ENCODE data around the gene RNF208.

RNF208 gene

GRCh38 chr9:137173796-137174664, 48.0 kb downstream of the RNF208 start:
- H3K27me3 ChIP-seq (ENCODE audit: control insufficient read depth in 1 of 2, insufficient read depth in 1 of 2, low read length in 2 of 2), result peaks cover 39 to 59% of the 10 kb centered on the region in 2 experiments
- peaks cover 15% of the 10 kb centered on the region for H3K4me1 ChIP-seq (ENCODE audit: control insufficient read depth, insufficient read depth, low read depth, low read length)
- H2AK5ac ChIP-seq (ENCODE audit: low read length, severe bottlenecking), result no peak overlapping the region
- no peak overlapping the region for H2BK12ac ChIP-seq (ENCODE audit: low read length in 2 of 2)
- no peak overlapping the region for H3K4me3 ChIP-seq (ENCODE audit: insufficient read depth in 1 of 2, low read depth in 1 of 2, low read length in 2 of 2)
- H3K4ac ChIP-seq (ENCODE audit: low read depth in 1 of 2, low read length in 2 of 2), result no peak overlapping the region
- no peak overlapping the region for H3K9ac ChIP-seq (ENCODE audit: low read length)
- no peak overlapping the region for H4K91ac ChIP-seq (ENCODE audit: low read length)
- H2BK120ac ChIP-seq (ENCODE audit: low read depth, low read length), result no peak overlapping the region
- no peak overlapping the region for H2AFZ ChIP-seq (ENCODE audit: low read depth, low read length)
- H3K18ac ChIP-seq (ENCODE audit: low read depth in 1 of 2, low read length in 2 of 2), result no peak overlapping the region
- H3K27ac ChIP-seq (ENCODE audit: low read length, poor library complexity, severe bottlenecking), result no peak overlapping the region
- H2BK15ac ChIP-seq (ENCODE audit: low read depth, poor library complexity, severe bottlenecking), result no peak overlapping the region
- no peaks in the 10 kb centered on the region for H3K79me1 ChIP-seq (replicated peaks; ENCODE audit: low read length, poor library complexity, severe bottlenecking)
- no peak for DNase-seq
- no peak overlapping the region for H2BK5ac ChIP-seq (ENCODE audit: low read depth, low read length, poor library complexity, severe bottlenecking)
- H3K14ac ChIP-seq (ENCODE audit: low read length in 2 of 2), result no peak overlapping the region
- H3K4me2 ChIP-seq (ENCODE audit: low read length, poor library complexity, severe bottlenecking), result no peak overlapping the region
- no peak overlapping the region for H3K23ac ChIP-seq (ENCODE audit: low read length in 2 of 2)
- no peak overlapping the region for H4K8ac ChIP-seq (ENCODE audit: low read length)
- 90% methylated on average over 45 of the region's 45 CpGs for WGBS
- H3K9me3 ChIP-seq (ENCODE audit: control insufficient read depth, low read length), result no peaks in the 10 kb centered on the region
- H3K36me3 ChIP-seq (ENCODE audit: control insufficient read depth in 1 of 2, insufficient read depth in 2 of 2, low read depth in 1 of 2, low read length in 2 of 2), result peaks cover 8 to 26% of the 10 kb centered on the region in 2 experiments

GRCh38 chr9:137172901-137173795, 48.9 kb downstream of the RNF208 start:
- Histone ChIP-seq H3K79me1 (replicated peaks; ENCODE audit: low read length, poor library complexity, severe bottlenecking) (no peaks in the 10 kb centered on the region), H2BK5ac (ENCODE audit: low read depth, low read length, poor library complexity, severe bottlenecking) (no peak overlapping the region), H3K9me3 (ENCODE audit: control insufficient read depth, low read length) (no peaks in the 10 kb centered on the region), H3K27ac (ENCODE audit: low read length, poor library complexity, severe bottlenecking) (no peak overlapping the region), H3K4ac (ENCODE audit: low read depth in 1 of 2, low read length in 2 of 2) (no peak overlapping the region), H4K8ac (ENCODE audit: low read length) (no peak overlapping the region), H2BK15ac (ENCODE audit: low read depth, poor library complexity, severe bottlenecking) (no peak overlapping the region), H3K9ac (ENCODE audit: low read length) (no peak overlapping the region), H2BK12ac (ENCODE audit: low read length in 2 of 2) (no peak overlapping the region), H3K18ac (ENCODE audit: low read depth in 1 of 2, low read length in 2 of 2) (no peak overlapping the region), H3K4me3 (ENCODE audit: insufficient read depth in 1 of 2, low read depth in 1 of 2, low read length in 2 of 2) (no peak overlapping the region), H3K36me3 (ENCODE audit: control insufficient read depth in 1 of 2, insufficient read depth in 2 of 2, low read depth in 1 of 2, low read length in 2 of 2) (peaks cover 8 to 18% of the 10 kb centered on the region in 2 experiments), H4K91ac (ENCODE audit: low read length) (no peak overlapping the region), H2AFZ (ENCODE audit: low read depth, low read length) (no peak overlapping the region), H3K14ac (ENCODE audit: low read length in 2 of 2) (no peak overlapping the region), H3K23ac (ENCODE audit: low read length in 2 of 2) (no peak overlapping the region), H3K27me3 (ENCODE audit: control insufficient read depth in 1 of 2, insufficient read depth in 1 of 2, low read length in 2 of 2) (peaks cover 44 to 63% of the 10 kb centered on the region in 2 experiments), H3K4me2 (ENCODE audit: low read length, poor library complexity, severe bottlenecking) (no peak overlapping the region), H2BK120ac (ENCODE audit: low read depth, low read length) (no peak overlapping the region), H3K4me1 (ENCODE audit: control insufficient read depth, insufficient read depth, low read depth, low read length) (peaks cover 19% of the 10 kb centered on the region), H2AK5ac (ENCODE audit: low read length, severe bottlenecking) (no peak overlapping the region)
- no peak for DNase-seq
- 85% methylated on average over 21 of the region's 21 CpGs for WGBS

GRCh38 chr9:137171149-137171900, 50.7 kb downstream of the RNF208 start:
- WGBS, result 91% methylated on average over 22 of the region's 22 CpGs
- no peak overlapping the region for H3K4ac ChIP-seq (ENCODE audit: low read depth in 1 of 2, low read length in 2 of 2)
- peaks cover 62 to 75% of the 10 kb centered on the region in 2 experiments for H3K27me3 ChIP-seq (ENCODE audit: control insufficient read depth in 1 of 2, insufficient read depth in 1 of 2, low read length in 2 of 2)
- no peaks in the 10 kb centered on the region for H3K9me3 ChIP-seq (ENCODE audit: control insufficient read depth, low read length)
- H2BK15ac ChIP-seq (ENCODE audit: low read depth, poor library complexity, severe bottlenecking), result no peak overlapping the region
- H3K9ac ChIP-seq (ENCODE audit: low read length), result no peak overlapping the region
- no peak overlapping the region for H4K91ac ChIP-seq (ENCODE audit: low read length)
- no peak overlapping the region for H3K14ac ChIP-seq (ENCODE audit: low read length in 2 of 2)
- no peak overlapping the region for H2BK120ac ChIP-seq (ENCODE audit: low read depth, low read length)
- H2AFZ ChIP-seq (ENCODE audit: low read depth, low read length), result no peak overlapping the region
- H3K4me2 ChIP-seq (ENCODE audit: low read length, poor library complexity, severe bottlenecking), result no peak overlapping the region
- no peak overlapping the region for H2BK5ac ChIP-seq (ENCODE audit: low read depth, low read length, poor library complexity, severe bottlenecking)
- H2BK12ac ChIP-seq (ENCODE audit: low read length in 2 of 2), result no peak overlapping the region
- H3K4me1 ChIP-seq (ENCODE audit: control insufficient read depth, insufficient read depth, low read depth, low read length), result peaks cover 21% of the 10 kb centered on the region
- no peak overlapping the region for H4K8ac ChIP-seq (ENCODE audit: low read length)
- no peak overlapping the region for H3K27ac ChIP-seq (ENCODE audit: low read length, poor library complexity, severe bottlenecking)
- H3K36me3 ChIP-seq (ENCODE audit: control insufficient read depth in 1 of 2, insufficient read depth in 2 of 2, low read depth in 1 of 2, low read length in 2 of 2), result no peaks in the 10 kb centered on the region
- no peaks in the 10 kb centered on the region for H3K79me1 ChIP-seq (replicated peaks; ENCODE audit: low read length, poor library complexity, severe bottlenecking)
- no peak overlapping the region for H3K23ac ChIP-seq (ENCODE audit: low read length in 2 of 2)
- H3K18ac ChIP-seq (ENCODE audit: low read depth in 1 of 2, low read length in 2 of 2), result no peak overlapping the region
- H2AK5ac ChIP-seq (ENCODE audit: low read length, severe bottlenecking), result no peak overlapping the region
- no peak overlapping the region for H3K4me3 ChIP-seq (ENCODE audit: insufficient read depth in 1 of 2, low read depth in 1 of 2, low read length in 2 of 2)
- DNase-seq, result no peak
